Left forelimb (tissue), 1 donor: ENCODE results near the gene ZNF641.
"Not testable (repeated sequence)": the region's sequence is repeated elsewhere in the genome, so short reads cannot be mapped to it uniquely, and the experiment has no call there.

ENCODE experiments used
- DNase-seq: peaks from one replicate; pipeline ENCODE4 v3.0.0-alpha.2; 2018; ENCODE audit warnings: low spot score

Gene ZNF641

DNA sequence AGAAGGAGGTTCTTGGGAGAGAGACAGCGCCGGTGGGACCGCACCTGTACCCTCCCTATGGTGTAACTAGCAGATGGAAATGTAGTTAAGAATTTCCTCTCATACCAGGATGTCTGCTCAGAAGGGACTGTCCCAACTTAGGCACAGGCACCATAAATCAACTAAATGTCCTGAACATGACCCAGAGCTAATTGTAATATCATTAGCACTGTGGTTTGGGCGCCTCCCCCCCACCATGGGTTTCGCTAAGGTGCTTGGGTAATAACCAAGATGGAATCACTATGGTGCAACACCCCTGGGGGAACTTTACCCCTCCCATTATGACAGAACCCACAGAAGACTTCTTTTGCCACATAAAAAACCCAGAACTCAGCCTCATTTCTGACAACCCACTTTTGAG, 15.9 kb downstream of the ZNF641 start:
- DNase-seq, result no peak

DNA sequence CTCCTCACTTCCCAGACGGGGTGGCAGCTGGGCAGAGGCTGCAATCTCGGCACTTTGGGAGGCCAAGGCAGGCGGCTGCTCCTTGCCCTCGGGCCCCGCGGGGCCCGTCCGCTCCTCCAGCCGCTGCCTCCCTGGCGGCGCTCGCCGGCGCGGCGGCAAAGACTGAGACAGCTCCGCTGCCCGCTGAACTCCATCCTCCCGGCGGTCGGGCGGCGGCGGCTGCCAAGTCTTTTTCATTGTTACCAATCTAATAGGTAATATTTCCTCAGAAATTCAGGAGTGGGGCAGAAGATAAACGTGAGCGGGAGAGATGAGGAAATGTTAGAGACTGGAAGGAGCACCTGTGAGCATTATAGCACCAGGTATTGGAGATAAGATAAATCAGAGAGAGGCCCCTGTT, 17.0 kb downstream of the ZNF641 start:
- DNase-seq, result not testable (repeated sequence)

DNA sequence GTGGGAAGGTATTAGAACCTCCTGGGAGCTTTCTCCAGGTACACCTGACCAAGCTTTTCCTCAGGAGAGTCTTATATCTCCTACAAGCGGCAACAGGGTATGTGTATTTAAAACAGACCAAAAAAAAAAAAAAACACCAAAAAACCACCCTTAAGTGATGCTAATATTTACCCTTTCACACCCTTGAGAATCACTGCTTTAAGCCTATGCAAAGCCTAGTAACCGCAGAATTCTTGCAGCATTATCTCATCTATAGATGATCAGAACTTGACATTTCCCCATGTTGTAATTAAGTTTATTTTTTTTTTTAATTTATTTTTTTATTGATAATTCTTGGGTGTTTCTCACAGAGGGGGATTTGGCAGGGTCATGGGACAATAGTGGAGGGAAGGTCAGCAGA, 19.3 kb downstream of the ZNF641 start:
- DNase-seq, result no peak

DNA sequence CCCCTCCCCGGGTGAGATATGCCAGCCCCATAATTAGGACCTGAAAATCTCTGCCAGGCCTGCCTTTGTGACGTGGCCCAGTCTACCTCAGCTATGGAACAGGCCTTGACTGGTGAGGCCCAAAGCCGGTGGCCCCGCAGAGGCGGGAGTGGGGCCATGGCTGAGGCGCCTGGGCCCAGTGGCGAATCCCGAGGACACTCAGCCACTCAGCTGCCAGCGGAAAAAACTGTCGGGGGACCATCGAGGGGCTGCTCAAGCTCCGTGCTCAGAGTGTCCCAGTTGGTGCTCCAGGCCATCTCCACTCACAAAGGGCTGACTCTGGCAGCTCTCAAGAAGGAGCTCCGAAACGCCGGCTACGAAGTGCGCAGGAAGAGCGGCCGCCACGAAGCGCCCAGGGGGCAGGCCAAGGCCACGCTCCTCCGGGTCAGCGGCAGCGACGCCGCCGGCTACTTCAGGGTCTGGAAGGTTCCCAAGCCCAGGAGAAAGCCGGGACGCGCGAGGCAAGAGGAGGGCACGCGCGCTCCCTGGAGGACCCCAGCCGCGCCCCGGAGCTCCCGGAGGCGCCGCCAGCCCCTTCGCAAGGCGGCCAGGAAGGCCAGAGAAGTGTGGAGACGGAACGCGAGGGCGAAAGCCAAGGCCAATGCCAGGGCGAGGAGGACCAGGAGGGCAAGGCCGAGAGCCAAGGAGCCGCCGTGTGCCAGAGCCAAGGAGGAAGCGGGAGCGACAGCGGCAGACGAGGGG, 21.4 kb downstream of the ZNF641 start:
- DNase-seq, result no peak

DNA sequence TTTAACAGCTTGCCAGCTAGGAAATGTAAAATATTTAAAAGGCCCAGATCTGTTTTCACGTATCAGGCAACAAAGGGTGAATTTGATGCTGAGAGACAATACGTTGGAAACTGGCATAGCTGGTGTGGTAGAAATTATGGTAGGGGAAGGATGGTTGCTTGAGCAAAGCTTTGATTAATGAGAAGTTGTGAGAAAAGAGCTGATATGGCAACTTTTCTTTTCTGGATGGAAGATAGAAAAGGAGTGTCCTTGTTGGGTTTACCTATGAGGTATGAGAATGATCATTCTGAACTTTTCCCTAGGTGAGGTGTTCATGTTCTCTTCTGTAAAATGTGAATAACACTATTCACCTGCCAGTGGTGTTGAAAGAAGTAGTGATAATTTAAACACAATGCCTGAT, 34.2 kb downstream of the ZNF641 start:
- no peak for DNase-seq

DNA sequence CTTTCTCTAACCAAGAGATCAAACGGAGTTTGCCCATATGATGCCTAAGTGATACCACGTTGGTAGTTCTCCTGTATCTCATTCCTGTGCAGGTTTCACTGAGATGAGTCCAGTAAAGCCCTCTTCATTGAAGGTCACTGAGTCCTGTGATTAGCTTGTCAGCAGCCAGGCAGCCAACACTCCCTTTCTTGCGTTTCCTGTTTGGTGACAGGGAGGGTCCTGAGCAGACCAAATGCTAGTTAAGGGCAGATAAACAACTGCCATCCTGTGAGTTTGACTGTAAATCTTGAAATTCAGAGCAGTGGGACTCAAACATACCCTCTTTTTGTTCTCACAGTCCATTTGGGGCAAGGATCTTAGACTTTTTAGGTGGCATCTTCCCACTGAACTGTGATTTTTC, 39.4 kb downstream of the ZNF641 start:
- DNase-seq, result no peak

DNA sequence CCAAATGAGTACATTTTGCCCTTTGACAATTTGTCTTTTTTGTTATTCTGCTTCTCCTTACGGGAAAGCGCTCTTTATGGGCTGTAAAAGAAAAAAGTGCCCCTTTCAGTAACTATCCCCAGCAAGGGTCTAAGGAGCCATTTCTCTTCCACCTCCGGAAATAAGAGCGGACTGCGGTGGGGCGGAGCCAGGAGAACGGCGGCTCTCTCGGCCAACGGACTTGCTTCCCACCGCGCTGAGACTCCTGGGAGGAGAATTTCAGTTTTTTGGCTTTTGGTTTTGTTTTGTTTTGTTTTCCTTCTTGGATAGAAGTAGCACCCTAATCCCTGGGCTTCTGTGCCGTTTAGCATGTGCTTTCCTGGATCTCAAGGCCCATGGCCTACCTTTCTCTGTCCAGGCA, 43.5 kb downstream of the ZNF641 start:
- DNase-seq, result no peak

DNA sequence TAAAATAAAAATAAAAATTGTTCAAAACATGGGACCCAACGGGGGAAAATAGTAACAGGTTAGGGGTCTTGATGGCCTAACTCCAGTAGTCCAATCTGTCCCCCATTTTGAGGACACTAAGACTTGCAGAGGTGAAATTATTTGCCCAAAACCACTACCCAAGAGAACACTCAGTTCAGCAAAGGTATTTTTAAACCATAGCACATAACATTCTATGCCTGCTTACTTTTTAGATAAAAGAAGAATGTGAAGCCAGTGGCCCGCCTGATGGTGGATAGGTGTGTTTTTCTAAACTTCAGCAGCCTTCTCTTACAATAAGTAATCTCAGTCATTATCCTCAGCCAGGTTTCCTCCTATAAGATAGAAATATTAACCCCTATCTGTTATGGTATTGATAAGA, 45.5 kb downstream of the ZNF641 start:
- no peak for DNase-seq

DNA sequence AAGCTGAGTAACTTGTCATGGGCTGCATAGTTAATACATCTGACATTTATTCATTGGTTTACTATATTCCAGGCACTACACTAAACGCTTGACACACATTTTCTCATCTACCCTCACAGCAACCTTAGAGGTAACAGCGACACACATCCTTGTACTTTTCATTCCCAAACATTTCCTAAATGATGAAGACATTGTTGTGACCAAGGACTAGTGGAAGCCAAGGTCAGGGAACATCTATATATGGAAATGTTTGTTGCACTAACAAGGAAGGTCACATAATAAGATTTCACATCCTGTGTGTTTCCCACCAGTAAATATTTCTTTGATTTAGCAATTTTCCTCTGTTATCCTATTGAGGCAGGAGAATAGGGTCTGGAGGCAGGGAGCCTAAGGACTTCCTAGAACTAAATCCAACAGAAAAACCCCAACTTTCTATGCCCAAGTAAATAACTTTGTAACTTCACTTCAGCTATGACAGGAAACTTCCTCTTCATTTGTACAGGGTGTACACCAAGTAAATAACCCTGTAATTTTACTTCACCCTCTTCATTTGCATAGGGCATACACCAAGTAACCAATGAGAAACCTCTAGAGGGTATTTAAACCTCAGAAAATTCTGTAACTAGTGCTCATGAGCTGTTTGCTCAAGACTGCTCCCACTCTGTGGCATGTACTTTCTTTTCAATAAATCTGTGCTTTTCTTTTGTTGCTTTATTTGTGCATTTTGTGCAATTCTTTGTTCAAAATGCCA, 48.4 kb downstream of the ZNF641 start:
- DNase-seq, result no peak

DNA sequence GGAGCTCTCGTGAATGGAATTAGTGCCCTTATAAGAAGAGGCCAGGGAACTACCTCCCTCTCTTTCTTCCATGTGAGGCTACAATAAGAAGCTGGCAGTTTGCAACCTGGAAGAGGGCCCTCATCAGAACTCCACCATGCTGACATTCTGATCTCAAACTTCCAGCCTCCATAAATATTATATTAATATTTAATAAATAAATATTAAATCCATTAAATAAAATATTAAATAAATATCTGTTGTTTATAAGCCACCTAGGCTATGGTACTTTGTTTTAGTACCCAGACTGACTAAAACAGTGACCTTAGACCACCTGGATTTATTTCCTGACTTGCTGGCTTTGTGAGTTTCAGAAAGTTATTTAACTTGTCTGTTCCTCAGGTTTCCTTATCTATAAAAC, 49.9 kb downstream of the ZNF641 start:
- DNase-seq, result no peak

DNA sequence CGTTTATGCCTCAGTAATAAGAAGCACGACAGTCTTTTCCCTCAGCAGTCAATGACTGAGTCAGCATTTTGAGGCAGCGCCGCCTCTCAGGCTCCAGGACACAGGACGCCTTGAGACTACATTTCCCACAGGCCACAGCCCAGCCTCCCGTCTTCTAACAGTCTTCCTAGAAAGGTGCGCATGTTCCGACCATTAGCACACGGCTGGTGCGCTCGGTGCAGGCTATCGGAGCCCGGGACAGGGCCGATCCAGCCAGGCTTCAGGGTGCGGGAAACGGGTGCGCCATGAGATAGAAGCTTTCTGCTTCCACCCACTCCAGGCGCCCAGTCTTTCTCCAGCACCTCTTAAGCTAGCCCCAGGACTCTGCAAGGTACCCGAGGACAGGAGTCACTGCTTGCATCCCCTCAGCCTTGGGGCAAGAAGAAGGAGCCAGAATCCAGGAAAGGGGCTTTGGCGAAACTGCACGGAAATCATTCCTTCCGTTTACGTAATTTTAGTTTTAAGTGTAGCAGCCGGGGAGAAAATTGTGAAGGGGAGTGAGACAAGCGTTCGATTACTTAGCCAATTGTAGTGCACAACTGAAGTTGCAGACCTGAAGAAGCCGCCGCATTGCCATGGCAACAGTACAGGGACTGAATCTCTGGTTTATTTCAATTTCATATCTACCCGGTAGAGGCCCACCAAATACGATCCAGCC, 54.0 kb downstream of the ZNF641 start:
- peak; percentile 77 for DNase-seq

DNA sequence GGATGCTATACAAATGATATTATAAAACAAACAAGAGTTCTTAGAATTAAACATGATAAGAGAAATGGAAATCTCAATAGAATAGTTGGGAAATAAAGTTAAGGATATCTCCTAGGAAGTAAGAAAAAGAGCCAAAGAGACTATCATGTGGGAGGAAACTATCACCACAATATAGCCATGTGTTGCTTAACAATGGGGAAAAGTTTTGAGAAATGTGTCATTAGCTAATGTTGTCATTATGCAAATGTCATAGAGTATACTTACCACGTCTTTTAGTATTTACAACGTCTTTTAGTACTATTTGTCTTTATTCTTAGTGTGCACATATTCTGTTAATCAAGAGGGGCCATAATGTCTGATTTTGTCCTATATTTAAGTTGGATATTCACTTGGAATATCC, 58.7 kb downstream of the ZNF641 start:
- DNase-seq, result no peak

DNA sequence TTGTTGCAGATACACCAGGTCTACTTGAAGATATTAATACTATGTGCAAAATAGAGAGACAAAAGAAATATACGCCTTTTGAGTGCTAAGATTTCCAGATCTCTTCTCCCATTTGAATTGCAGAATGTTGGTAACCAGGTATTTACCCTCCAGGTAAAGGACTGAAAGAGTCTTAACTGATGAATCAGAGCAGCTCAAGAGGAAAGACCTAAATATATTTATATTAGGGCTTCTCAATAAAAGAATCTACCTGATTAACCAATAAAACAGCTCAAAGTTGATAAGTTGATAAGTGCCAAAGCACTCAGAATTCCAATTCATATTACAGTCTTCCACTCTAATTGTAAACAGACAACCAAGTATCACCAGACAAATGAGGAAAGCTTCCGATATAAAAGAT, 59.2 kb downstream of the ZNF641 start:
- DNase-seq, result no peak

DNA sequence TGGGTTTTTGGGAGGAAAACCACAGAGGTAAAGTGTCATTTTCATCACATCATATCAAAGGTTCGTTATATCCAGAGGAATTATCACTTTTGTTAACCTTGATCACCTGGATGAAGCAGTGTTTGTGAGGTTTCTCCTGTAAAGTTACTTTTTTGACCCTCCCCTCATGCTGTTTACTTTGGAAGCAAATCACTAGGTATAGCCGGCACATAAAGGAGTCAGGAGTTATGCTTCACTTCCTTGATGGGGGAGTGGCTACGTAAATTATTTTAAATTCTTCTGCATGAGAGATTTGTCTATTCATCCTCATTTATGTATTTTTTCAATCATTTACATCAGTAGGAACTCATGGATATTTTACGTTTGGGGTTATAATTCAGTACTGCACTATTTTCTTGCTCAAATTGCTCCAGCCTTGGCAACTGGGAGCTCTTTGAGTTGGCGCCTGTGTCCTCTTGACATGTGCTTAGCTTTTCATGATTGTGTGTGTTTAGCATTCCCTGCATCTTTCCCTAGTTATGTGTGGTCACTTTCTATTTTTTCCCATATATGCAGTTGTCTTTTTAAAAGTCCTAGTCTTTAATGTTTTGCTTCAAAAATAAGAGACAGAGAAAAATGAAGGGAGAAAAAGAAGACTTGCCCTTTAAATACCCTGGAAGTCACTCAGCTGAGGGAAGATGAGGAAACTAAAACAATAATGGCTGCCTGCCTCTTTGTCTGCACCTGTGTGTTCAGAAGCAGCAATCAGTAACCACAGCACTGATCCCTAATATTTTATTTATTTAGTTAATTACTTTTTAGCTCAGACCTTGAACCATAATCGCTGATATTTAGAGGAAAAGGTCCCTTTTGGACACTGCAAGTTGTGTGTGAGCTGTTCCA, 62.1 kb downstream of the ZNF641 start:
- DNase-seq, result no peak
